Adrenal gland (tissue), 5 donors: ENCODE measurements around the gene PDE6G.

Source experiments
- CTCF ChIP-seq, 6 experiments: fragments of 450-650 bp in 4 of 6; fragments of 200-600 bp in 2 of 6; sonication (generic) in 1 of 6; IDR thresholded peaks; 1 replicate in 5 of 6; 2 replicates in 1 of 6; pipeline versions ENCODE4 v1.5.1 to v1.8.0; 2016 to 2021; ENCODE audit warnings: antibody characterized with exemption in 6 of 6, mild to moderate bottlenecking in 2 of 6, moderate library complexity in 1 of 6
- POLR2A ChIP-seq, 2 donors: fragments of 450-650 bp; IDR thresholded peaks; one replicate each; pipeline ENCODE4 v1.6.1; 2017; ENCODE audit warnings: antibody characterized with exemption in 2 of 2, mild to moderate bottlenecking in 2 of 2, moderate library complexity in 1 of 2
- donor health status: DM: no; HTN: no; CAD: no.

GRCh38 chr17:81631482-81631881 lies 24.9 kb downstream of the PDE6G start:
- TF ChIP-seq CTCF (IDR thresholded peaks at IDR 0.05) = no peak
- no peak for TF ChIP-seq POLR2A (IDR thresholded peaks at IDR 0.05)
